GM23338 (cell line): ENCODE results near the gene RAPGEF3. TPM values are rescaled to one million over a fixed set of nuclear protein-coding genes. Genes with fewer than 3 reads are reported as not detected.
A peak's percentile ranks its signal among the peaks of the same experiment; 100 is the strongest.

Experiments
- ATAC-seq: fragments of 200-7000 bp; cut with Tn5 transposase; 3 replicates; pipeline ENCODE4 v1.9.1; 2020
- DNase-seq: peaks from one replicate; pipeline ENCODE4 v3.0.0-alpha.2; 2015; ENCODE audit warnings: low spot score
- H2AFZ ChIP-seq: fragments of 200-600 bp; sonication (generic); 2 replicates; pipeline ENCODE4 v1.8.0; 2016; ENCODE audit warnings: antibody characterized with exemption, mild to moderate bottlenecking, moderate library complexity
- H3F3A ChIP-seq: fragments of 200-600 bp; sonication (generic); replicated peaks from 2 replicates; pipeline ENCODE4 v1.8.0; 2017; ENCODE audit warnings: antibody characterized with exemption, mixed run types, low read depth
- H3K27ac ChIP-seq: fragments of 200-600 bp; sonication (generic); 2 replicates; pipeline ENCODE4 v1.6.1; 2016; ENCODE audit warnings: low read depth
- H3K27me3 ChIP-seq: fragments of 200-600 bp; sonication (generic); 2 replicates; pipeline ENCODE4 v1.8.0; 2016; ENCODE audit warnings: mild to moderate bottlenecking, mixed run types, moderate library complexity; ENCODE audit not compliant: insufficient read depth
- H3K36me3 ChIP-seq: fragments of 200-600 bp; sonication (generic); 2 replicates; pipeline ENCODE4 v1.8.0; 2016; ENCODE audit warnings: mild to moderate bottlenecking; ENCODE audit not compliant: insufficient read depth
- H3K4me1 ChIP-seq: fragments of 200-600 bp; sonication (generic); 2 replicates; pipeline ENCODE4 v1.8.0; 2016; ENCODE audit warnings: mild to moderate bottlenecking, moderate library complexity; ENCODE audit not compliant: insufficient read depth
- H3K4me2 ChIP-seq: fragments of 200-600 bp; sonication (generic); 2 replicates; pipeline ENCODE4 v1.7.1; 2017; ENCODE audit warnings: mixed run types
- H3K4me3 ChIP-seq: fragments of 200-600 bp; sonication (generic); 2 replicates; pipeline ENCODE4 v1.6.1; 2016; ENCODE audit warnings: mixed run types
- H3K79me2 ChIP-seq: fragments of 200-600 bp; sonication (generic); replicated peaks from 2 replicates; pipeline ENCODE4 v1.8.0; 2017; ENCODE audit warnings: mild to moderate bottlenecking; ENCODE audit not compliant: insufficient read depth
- H3K9me2 ChIP-seq: fragments of 200-600 bp; sonication (generic); 2 replicates; pipeline ENCODE4 v1.8.0; 2017; ENCODE audit not compliant: insufficient read depth
- H4K20me1 ChIP-seq: fragments of 200-600 bp; sonication (generic); replicated peaks from 2 replicates; pipeline ENCODE4 v1.8.0; 2017; ENCODE audit warnings: mild to moderate bottlenecking; ENCODE audit not compliant: insufficient read depth
- H3K27ac Mint-ChIP-seq: 2 replicates; pipeline ENCODE4 v1.8.0; 2020; ENCODE audit warnings: inconsistent platforms, mild to moderate bottlenecking, moderate library complexity, mixed read lengths
- H3K27me3 Mint-ChIP-seq: 3 replicates; pipeline ENCODE4 v1.8.0; 2022; ENCODE audit warnings: low read depth, mild to moderate bottlenecking, moderate library complexity, mixed read lengths, inconsistent platforms; ENCODE audit not compliant: insufficient read depth, poor library complexity
- H3K36me3 Mint-ChIP-seq: 3 replicates; pipeline ENCODE4 v1.8.0; 2021; ENCODE audit warnings: low read depth, mild to moderate bottlenecking, inconsistent platforms, moderate library complexity, mixed read lengths
- H3K4me1 Mint-ChIP-seq: 3 replicates; pipeline ENCODE4 v1.8.0; 2020; ENCODE audit warnings: mild to moderate bottlenecking, inconsistent platforms, mixed read lengths
- H3K4me3 Mint-ChIP-seq: 3 replicates; pipeline ENCODE4 v1.8.0; 2021; ENCODE audit warnings: moderate library complexity, mild to moderate bottlenecking, inconsistent platforms, mixed read lengths
- H3K9me3 Mint-ChIP-seq: 3 replicates; pipeline ENCODE4 v1.8.0; 2020; ENCODE audit warnings: moderate library complexity, mild to moderate bottlenecking, inconsistent platforms, mixed read lengths
- CREB1 ChIP-seq: fragments of 250-450 bp; sonication (Bioruptor Pico); IDR thresholded peaks from 2 replicates; pipeline ENCODE4 v1.5.0; 2020; ENCODE audit warnings: low read depth, mild to moderate bottlenecking, moderate library complexity
- CTCF ChIP-seq, 2 experiments: fragments of 200-600 bp in 1 of 2; sonication (generic) in 1 of 2; conservative IDR thresholded peaks; 2 replicates each; pipeline versions ENCODE4 v1.5.1 to v1.6.1; 2016 to 2017; ENCODE audit warnings: antibody characterized with exemption in 2 of 2, low read depth in 2 of 2, mild to moderate bottlenecking in 2 of 2, moderate library complexity in 1 of 2
- ETS1 ChIP-seq: IDR thresholded peaks from 2 replicates; pipeline ENCODE4 v1.6.1; 2016; ENCODE audit warnings: antibody characterized with exemption
- EZH2 ChIP-seq: fragments of 200-600 bp; sonication (generic); IDR thresholded peaks from one replicate; pipeline ENCODE4 v1.8.0; 2017; ENCODE audit warnings: antibody characterized with exemption, mild to moderate bottlenecking, low read depth; ENCODE audit not compliant: unreplicated experiment
- EZH2phosphoT487 ChIP-seq: fragments of 200-600 bp; sonication (generic); IDR thresholded peaks from one replicate; pipeline ENCODE4 v1.8.1; 2018; ENCODE audit warnings: antibody characterized with exemption; ENCODE audit not compliant: unreplicated experiment
- JUNB ChIP-seq: IDR thresholded peaks from one replicate; pipeline ENCODE4 v1.6.1; 2016; ENCODE audit warnings: antibody characterized with exemption; ENCODE audit not compliant: unreplicated experiment
- NANOG ChIP-seq: IDR thresholded peaks from 2 replicates; pipeline ENCODE4 v1.6.1; 2016; ENCODE audit warnings: antibody characterized with exemption, borderline replicate concordance
- POLR2AphosphoS5 ChIP-seq: IDR thresholded peaks from 2 replicates; pipeline ENCODE4 v1.6.1; 2016; ENCODE audit warnings: antibody characterized with exemption, low read depth
- REST ChIP-seq: IDR thresholded peaks from one replicate; pipeline ENCODE4 v1.6.1; 2018; ENCODE audit warnings: antibody characterized with exemption; ENCODE audit not compliant: unreplicated experiment
- ZNF114 ChIP-seq: fragments of 250-450 bp; sonication (Bioruptor Pico); IDR thresholded peaks from 2 replicates; pipeline ENCODE4 v1.5.0; 2020; ENCODE audit warnings: mild to moderate bottlenecking, moderate library complexity
- polyA plus RNA-seq: library from polyadenylated mRNA; unstranded; fragments of >200 nt; fragmentation: Nextera tagmentation; extraction: Ambion mirVana; gene quantifications from 2 replicates; pipeline ENCODE4 v1.2.1, GENCODE V29; 2016
- total RNA-seq: library from RNA; depleted of rRNA; stranded (reverse); fragments of >200 nt; shearing (Covaris generic); gene quantifications from 2 replicates; pipeline ENCODE4 v1.2.3, GENCODE V29; 2014

RAPGEF3 gene
- total and polyA plus RNA-seq, 2 experiments from 2014 or later = 2.3 to 11.8 TPM

DNA sequence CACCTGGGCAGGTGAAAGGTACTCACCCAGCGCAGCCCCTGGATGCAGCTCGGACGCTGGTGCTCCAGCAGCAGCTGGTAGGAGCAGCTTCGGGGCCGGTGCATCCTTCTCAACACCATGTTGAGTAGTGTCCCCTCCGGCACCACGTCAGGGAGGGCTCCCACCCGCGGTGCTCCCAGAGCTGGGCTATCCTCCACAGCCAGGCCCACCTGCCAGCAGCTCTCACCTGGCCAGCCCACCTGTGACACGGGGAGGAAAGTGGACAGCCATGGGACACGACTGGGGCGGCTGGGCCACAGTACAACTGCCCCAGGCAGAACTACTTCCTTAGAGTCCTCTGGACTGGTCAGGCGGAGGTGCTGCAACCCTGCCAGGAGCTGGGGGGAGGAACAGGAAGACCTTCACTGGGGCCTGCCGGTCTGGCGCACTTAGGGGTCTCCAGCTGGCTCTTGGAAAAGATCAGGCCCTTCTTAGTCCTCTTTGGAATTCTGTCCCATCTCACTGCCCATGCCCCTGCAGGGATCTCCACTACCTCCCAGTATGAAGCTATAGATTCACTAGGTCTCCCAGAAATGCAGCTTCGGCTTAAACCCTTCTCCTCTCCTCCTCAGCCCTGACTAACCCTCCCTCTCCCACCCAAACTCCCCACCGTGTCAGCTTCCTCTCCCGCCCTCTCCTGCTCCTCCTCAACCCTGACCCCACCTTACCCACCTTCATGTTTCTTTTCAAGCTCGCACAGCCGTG is 668 bp downstream of the RAPGEF3 start (continued):
- TF ChIP-seq REST (no peak), ZNF114 (no peak), JUNB (no peak), CREB1 (CRISPR knock-in tag) (no peak), CTCF (conservative IDR thresholded peaks at IDR 0.05; ENCODE audit: low read depth in 2 of 2) (no peak), NANOG (no peak), EZH2phosphoT487 (no peak)

GRCh38 chr12:47757364-47757839 is 1.3 kb downstream of the RAPGEF3 start:
- H3K27me3 ChIP-seq = no peaks in the 10 kb centered on the region
- no peak overlapping the region for H3K27ac Mint-ChIP-seq
- no peaks in the 10 kb centered on the region for H3K79me2 ChIP-seq
- peak overlapping the region; percentile 70; the same call in 1 of the 3 replicates for H3K4me3 Mint-ChIP-seq
- no peaks in the 10 kb centered on the region for H3K9me2 ChIP-seq
- no peaks in the 10 kb centered on the region for H3K36me3 ChIP-seq
- H3K4me1 Mint-ChIP-seq = peaks cover 65% of the 10 kb centered on the region
- no peak for ATAC-seq
- 0 out of 2 replicates have a peak, but pooled peaks cover 4% of the 10 kb centered on the region for H3F3A ChIP-seq
- H3K27me3 Mint-ChIP-seq = peaks cover 3% of the 10 kb centered on the region
- no peak overlapping the region for H2AFZ ChIP-seq
- H3K4me2 ChIP-seq = peak overlapping the region; percentile 95
- H3K4me1 ChIP-seq = peaks cover 40% of the 10 kb centered on the region
- peaks cover 6% of the 10 kb centered on the region; the same call in 1 of the 3 replicates for H3K36me3 Mint-ChIP-seq
- no peaks in the 10 kb centered on the region for H3K9me3 Mint-ChIP-seq
- DNase-seq = no peak
- no peak overlapping the region for H3K4me3 ChIP-seq
- H3K27ac ChIP-seq = no peak overlapping the region
- no peaks in the 10 kb centered on the region for H4K20me1 ChIP-seq
- no peak for TF ChIP-seq REST
- no peak for TF ChIP-seq ETS1
- TF ChIP-seq ZNF114 = no peak
- no peak for TF ChIP-seq NANOG
- no peak for TF ChIP-seq CREB1 (CRISPR knock-in tag)
- no peak for TF ChIP-seq EZH2
- no peak for TF ChIP-seq POLR2AphosphoS5
